Sigmoid colon (tissue), 4 donors: ENCODE measurements around the gene ATP2B2.

Experiments
- CTCF ChIP-seq, 4 experiments: fragments of 450-650 bp in 3 of 4; fragments of 200-600 bp in 1 of 4; IDR thresholded peaks; one replicate each; pipeline ENCODE4 v1.5.1; 2016 to 2019; ENCODE audit warnings: antibody characterized with exemption in 4 of 4, mild to moderate bottlenecking in 3 of 4, moderate library complexity in 2 of 4
- POLR2A ChIP-seq, 2 donors: fragments of 450-650 bp; IDR thresholded peaks; one replicate each; pipeline ENCODE4 v1.6.1; 2016; ENCODE audit warnings: antibody characterized with exemption in 2 of 2, mild to moderate bottlenecking in 2 of 2, moderate library complexity in 2 of 2
- POLR2AphosphoS5 ChIP-seq, 4 donors: sonication (generic); formaldehyde crosslinking; IDR thresholded peaks; one replicate each; pipeline ENCODE4 v1.6.1; 2017; ENCODE audit warnings: antibody characterized with exemption in 4 of 4

GRCh38 chr3:10513306-10513705 is 7.9 kb upstream of the ATP2B2 start:
- TF ChIP-seq POLR2A (IDR thresholded peaks at IDR 0.05) (no peak), CTCF (IDR thresholded peaks at IDR 0.05) (no peak), POLR2AphosphoS5 (IDR thresholded peaks at IDR 0.05) (no peak)
